Ovary (tissue), 9 donors: ENCODE measurements around the gene KRTAP10-6. TPM values are rescaled to one million over a fixed set of nuclear protein-coding genes. Genes with fewer than 3 reads are reported as not detected.

Experiments used
- DNase-seq, 5 donors: peaks; one replicate each; pipeline ENCODE4 v3.0.0-alpha.2; 2019 to 2020
- H3K27ac ChIP-seq, 2 donors: fragments of 200-600 bp; one replicate each; pipeline versions ENCODE4 v1.5.1 to v1.8.0; 2019 to 2022
- H3K27me3 ChIP-seq: fragments of 200-600 bp; one replicate; pipeline ENCODE4 v1.8.0; 2022
- H3K36me3 ChIP-seq: fragments of 200-600 bp; sonication (generic); one replicate; pipeline ENCODE4 v1.5.1; 2019
- H3K4me1 ChIP-seq: one replicate; pipeline ENCODE4 v1.8.1; 2013; ENCODE audit warnings: mild to moderate bottlenecking, moderate library complexity; ENCODE audit not compliant: insufficient read depth
- H3K4me3 ChIP-seq: fragments of 200-600 bp; sonication (generic); one replicate; pipeline ENCODE4 v1.5.1; 2017
- H3K9me3 ChIP-seq, 2 donors: fragments of 200-600 bp in 1 of 2; sonication (generic) in 1 of 2; one replicate each; pipeline versions ENCODE4 v1.5.1 to v1.8.1; 2013 to 2019; ENCODE audit warnings: mild to moderate bottlenecking in 1 of 2, moderate library complexity in 1 of 2
- CTCF ChIP-seq, 3 donors: fragments of 450-650 bp in 2 of 3; fragments of 200-600 bp in 1 of 3; IDR thresholded peaks; one replicate each; pipeline versions ENCODE4 v1.5.1 to v1.8.0; 2016 to 2022; ENCODE audit warnings: antibody characterized with exemption in 3 of 3, mild to moderate bottlenecking in 1 of 3
- EP300 ChIP-seq: sonication (generic); formaldehyde crosslinking; IDR thresholded peaks from one replicate; pipeline ENCODE4 v1.6.1; 2017; ENCODE audit warnings: antibody characterized with exemption
- POLR2A ChIP-seq: fragments of 450-650 bp; IDR thresholded peaks from one replicate; pipeline ENCODE4 v1.6.1; 2017; ENCODE audit warnings: antibody characterized with exemption, mild to moderate bottlenecking, moderate library complexity
- WGBS, 3 donors: extraction: QIAGEN DNeasy Blood & Tissue Kit in 1 of 3; methylation state at CpG; one replicate each; pipeline versions ENCODE4 v1.1.5 to v1.1.7; 2013 to 2017; 5-methylcytosine and 5-hydroxymethylcytosine counted together
- intact Hi-C, 4 donors: fragments of 100-400 bp; cut with DNase I; formaldehyde crosslinking; loops; one replicate each; pipeline versions ENCODE4 v1.11.0 to v1.15.1; 2022 to 2023
- polyA plus RNA-seq, 2 donors: library from polyadenylated mRNA; stranded (reverse); fragments of 200-250 nt in 1 of 2; fragments of 350-450 nt in 1 of 2; fragmentation: Illumina TruSeq in 1 of 2; extraction: RNeasy Lipid Tissue Mini Kit (QIAGEN cat#74804) in 1 of 2; gene quantifications; one replicate each; pipeline ENCODE4 v1.2.3, GENCODE V29; 2013 to 2014
- total RNA-seq, 7 donors: library from RNA; depleted of rRNA in 2 of 7; stranded (reverse); fragments of >200 nt in 2 of 7; fragmentation: NEBNext Ultra II Directional in 3 of 7; extraction: Animal tissue kit (Norgen Biotek cat#: 25700) in 3 of 7; gene quantifications; one replicate each; pipeline versions ENCODE4 v1.1.0 to v1.2.4, GENCODE V29; 2016 to 2023
- donor health status: DM: no; HTN: no; CAD: no; lungs with moderate emphysema.
- donor health status: DM: no; HTN: no; CAD: no.
- donor health status: Bipolar disorder and iron deficiency.
- donor health status: DM: yes; HTN: yes; CAD: no.
- donor health status: DM: no; HTN: no; CAD: no.
- donor health status: DM: yes; HTN: yes; CAD: no.

KRTAP10-6 gene
- total and polyA plus RNA-seq, 9 donors, result not detected

- no peaks in the 10 kb centered on the region for H3K9me3 ChIP-seq
- WGBS, 3 donors, result 84 to 89% (median 88%) methylated on average over 28 of the region's 28 CpGs
- H3K36me3 ChIP-seq, result no peaks in the 10 kb centered on the region
- no peak for DNase-seq
- intact Hi-C loops, result no loop called here
- no peaks in the 10 kb centered on the region for H3K27me3 ChIP-seq
- TF ChIP-seq CTCF (IDR thresholded peaks at IDR 0.05), result no peak
- TF ChIP-seq EP300, result no peak
- TF ChIP-seq POLR2A, result no peak
- no peak overlapping the region for H3K4me3 ChIP-seq
- no peak overlapping the region for H3K27ac ChIP-seq
- no peaks in the 10 kb centered on the region for H3K4me1 ChIP-seq
These were observed 22.7 kb upstream of the KRTAP10-6 start for GRCh38 chr21:44614961-44615391.

GRCh38 chr21:44614161-44614631 lies 21.9 kb upstream of the KRTAP10-6 start:
- H3K4me1 ChIP-seq, result no peaks in the 10 kb centered on the region
- WGBS, 3 donors, result 76 to 83% (median 81%) methylated on average over 20 of the region's 20 CpGs
- H3K36me3 ChIP-seq, result no peaks in the 10 kb centered on the region
- H3K27me3 ChIP-seq, result no peaks in the 10 kb centered on the region
- intact Hi-C loops, result no loop called here
- H3K27ac ChIP-seq, result no peak overlapping the region
- TF ChIP-seq CTCF (IDR thresholded peaks at IDR 0.05) (no peak), POLR2A (no peak), EP300 (no peak)
- DNase-seq, result no peak
- H3K4me3 ChIP-seq, result no peak overlapping the region
- H3K9me3 ChIP-seq, result no peaks in the 10 kb centered on the region

- TF ChIP-seq EP300 (no peak), POLR2A (no peak), CTCF (IDR thresholded peaks at IDR 0.05) (no peak)
- intact Hi-C loops, result no loop called here
- 80 to 82% (median 81%) methylated on average over 25 to 26 of the region's 26 CpGs for WGBS, 3 donors
- no peaks in the 10 kb centered on the region for H3K4me1 ChIP-seq
- no peak for DNase-seq
- H3K4me3 ChIP-seq, result no peak overlapping the region
- no peaks in the 10 kb centered on the region for H3K9me3 ChIP-seq
- no peaks in the 10 kb centered on the region for H3K27me3 ChIP-seq
- no peaks in the 10 kb centered on the region for H3K36me3 ChIP-seq
- H3K27ac ChIP-seq, result no peak overlapping the region
These were observed 21.3 kb upstream of the KRTAP10-6 start for GRCh38 chr21:44613386-44614155.

GRCh38 chr21:44612669-44613229 lies 20.4 kb upstream of the KRTAP10-6 start:
- no peak overlapping the region for H3K27ac ChIP-seq
- DNase-seq, result no peak
- no peaks in the 10 kb centered on the region for H3K27me3 ChIP-seq
- no peaks in the 10 kb centered on the region for H3K4me1 ChIP-seq
- no peaks in the 10 kb centered on the region for H3K36me3 ChIP-seq
- H3K9me3 ChIP-seq, result no peaks in the 10 kb centered on the region
- no peak for TF ChIP-seq CTCF (IDR thresholded peaks at IDR 0.05)
- TF ChIP-seq EP300, result no peak
- no peak for TF ChIP-seq POLR2A
- WGBS, 3 donors, result 77 to 82% (median 79%) methylated on average over 13 of the region's 13 CpGs
- intact Hi-C loops, result no loop called here
- H3K4me3 ChIP-seq, result no peak overlapping the region
